ENCODE measurements around the gene MROH8.

MROH8 gene

GRCh38 chr20:37178839-37179682 is at the start of gene MROH8, which contains the start of gene RPN2:
TSS of gene MROH8 (minus strand) at chr20:37179548.
TSS of gene RPN2 (plus strand) at chr20:37179330. CDS start at chr20:37179357, 27 bp downstream.
- peak; percentile 98 for DNase-seq
- peak within 1 kb of the TSS; percentile 92 for H3K4me3 Mint-ChIP-seq
- CTCF ChIA-PET = interaction anchor here (1.7 to 4.0 kb wide), 4 partner anchors 11 to 84 kb away, joined by 7 to 23 read pairs (median 14); partner anchors contain the start of gene RBL1
- H3K27me3 Mint-ChIP-seq = no peaks in the 10 kb centered on the region
- peaks cover 17% of the 10 kb centered on the region for H3K36me3 Mint-ChIP-seq
- H3K27ac Mint-ChIP-seq = peak within 1 kb of the TSS; percentile 96
- H3K4me1 Mint-ChIP-seq = peaks cover 41% of the 10 kb centered on the region
- H3K9me3 Mint-ChIP-seq = no peaks in the 10 kb centered on the region

GRCh38 chr20:37228656-37229055 is 49.3 kb upstream of the MROH8 start:
- no peaks in the 10 kb centered on the region for H3K4me1 Mint-ChIP-seq
- CTCF ChIA-PET = no interaction called here
- no peak overlapping the region for H3K27ac Mint-ChIP-seq
- no peaks in the 10 kb centered on the region for H3K9me3 Mint-ChIP-seq
- no peaks in the 10 kb centered on the region for H3K27me3 Mint-ChIP-seq
- H3K36me3 Mint-ChIP-seq = peaks cover 72% of the 10 kb centered on the region
- no peak overlapping the region for H3K4me3 Mint-ChIP-seq
- no peak for DNase-seq

GRCh38 chr20:37228082-37228481 is 48.7 kb upstream of the MROH8 start:
- CTCF ChIA-PET = interaction anchor here (0.7 kb wide), 1 partner anchor 26 kb away, joined by 3 read pairs; no protein-coding TSS in a partner anchor
- no peak overlapping the region for H3K4me3 Mint-ChIP-seq
- no peaks in the 10 kb centered on the region for H3K9me3 Mint-ChIP-seq
- no peaks in the 10 kb centered on the region for H3K27me3 Mint-ChIP-seq
- no peak overlapping the region for H3K27ac Mint-ChIP-seq
- no peak for DNase-seq
- H3K4me1 Mint-ChIP-seq = no peaks in the 10 kb centered on the region
- H3K36me3 Mint-ChIP-seq = peaks cover 73% of the 10 kb centered on the region

DNA sequence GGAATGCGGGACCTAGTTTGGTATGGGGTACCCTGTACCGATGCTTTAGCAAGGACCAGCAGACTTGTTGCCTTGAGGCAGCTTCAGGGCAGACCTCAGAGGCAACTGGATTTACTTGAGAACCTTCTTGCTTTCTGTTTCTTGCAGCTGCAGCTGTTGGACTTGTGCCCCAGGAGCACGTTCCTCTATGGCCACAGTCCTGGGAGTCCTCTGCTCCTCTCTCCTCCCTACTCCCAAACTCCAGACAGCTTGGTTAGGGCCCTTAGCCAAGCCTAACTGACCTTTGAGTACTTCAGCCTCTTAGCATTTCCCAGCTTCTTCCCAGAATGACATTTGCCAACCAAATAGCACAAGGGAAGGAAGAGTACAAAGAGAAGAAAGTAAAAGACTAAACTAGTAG is 47.5 kb upstream of the MROH8 start:
- no peak for DNase-seq
- no peaks in the 10 kb centered on the region for H3K9me3 Mint-ChIP-seq
- no peak overlapping the region for H3K27ac Mint-ChIP-seq
- no peak overlapping the region for H3K4me3 Mint-ChIP-seq
- H3K4me1 Mint-ChIP-seq = no peaks in the 10 kb centered on the region
- CTCF ChIA-PET = no interaction called here
- H3K27me3 Mint-ChIP-seq = no peaks in the 10 kb centered on the region
- peaks cover 68% of the 10 kb centered on the region for H3K36me3 Mint-ChIP-seq

DNA sequence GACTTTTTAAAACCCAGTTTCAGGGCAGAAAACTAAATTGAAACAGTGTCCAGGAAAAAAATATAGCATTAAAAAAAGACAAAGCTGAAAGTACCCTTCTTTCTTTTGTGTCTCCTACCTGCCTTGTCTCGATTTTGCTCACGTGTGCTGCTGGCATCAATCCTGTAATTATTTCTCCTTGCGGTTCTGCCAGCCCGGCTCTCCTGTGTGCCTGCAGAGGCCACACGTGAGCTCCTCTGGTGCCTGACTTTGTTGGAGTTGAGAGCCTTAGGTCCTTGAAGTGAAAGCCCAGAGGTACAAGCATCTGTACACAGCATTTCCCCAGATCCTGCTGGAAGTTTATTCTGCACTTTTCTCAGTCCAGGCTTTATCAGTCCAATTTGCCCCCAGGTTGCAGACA is 45.8 kb upstream of the MROH8 start:
- H3K27ac Mint-ChIP-seq = no peak overlapping the region
- H3K4me3 Mint-ChIP-seq = no peak overlapping the region
- H3K4me1 Mint-ChIP-seq = no peaks in the 10 kb centered on the region
- DNase-seq = no peak
- CTCF ChIA-PET = interaction anchor here (0.7 kb wide), 1 partner anchor 20 kb away, joined by 3 read pairs; no protein-coding TSS in a partner anchor
- H3K36me3 Mint-ChIP-seq = peaks cover 56% of the 10 kb centered on the region
- H3K9me3 Mint-ChIP-seq = no peaks in the 10 kb centered on the region
- no peaks in the 10 kb centered on the region for H3K27me3 Mint-ChIP-seq

- Mint-ChIP-seq H3K36me3 (peaks cover 48% of the 10 kb centered on the region), H3K27ac (no peak overlapping the region), H3K4me3 (no peak overlapping the region), H3K27me3 (no peaks in the 10 kb centered on the region), H3K9me3 (no peaks in the 10 kb centered on the region), H3K4me1 (no peaks in the 10 kb centered on the region)
- no peak for DNase-seq
- CTCF ChIA-PET = interaction anchor here (0.6 to 1.6 kb wide), 2 partner anchors 27 to 115 kb away, joined by 3 to 4 read pairs; no protein-coding TSS in a partner anchor
Measured at GRCh38 chr20:37223053-37223452, 43.7 kb upstream of the MROH8 start.

GRCh38 chr20:37222086-37222485 is 42.7 kb upstream of the MROH8 start:
- H3K27me3 Mint-ChIP-seq = no peaks in the 10 kb centered on the region
- H3K36me3 Mint-ChIP-seq = peaks cover 45% of the 10 kb centered on the region
- peak overlapping the region; percentile 69 for H3K27ac Mint-ChIP-seq
- H3K4me3 Mint-ChIP-seq = no peak overlapping the region
- CTCF ChIA-PET = no interaction called here
- H3K4me1 Mint-ChIP-seq = no peaks in the 10 kb centered on the region
- no peak for DNase-seq
- H3K9me3 Mint-ChIP-seq = no peaks in the 10 kb centered on the region

DNA sequence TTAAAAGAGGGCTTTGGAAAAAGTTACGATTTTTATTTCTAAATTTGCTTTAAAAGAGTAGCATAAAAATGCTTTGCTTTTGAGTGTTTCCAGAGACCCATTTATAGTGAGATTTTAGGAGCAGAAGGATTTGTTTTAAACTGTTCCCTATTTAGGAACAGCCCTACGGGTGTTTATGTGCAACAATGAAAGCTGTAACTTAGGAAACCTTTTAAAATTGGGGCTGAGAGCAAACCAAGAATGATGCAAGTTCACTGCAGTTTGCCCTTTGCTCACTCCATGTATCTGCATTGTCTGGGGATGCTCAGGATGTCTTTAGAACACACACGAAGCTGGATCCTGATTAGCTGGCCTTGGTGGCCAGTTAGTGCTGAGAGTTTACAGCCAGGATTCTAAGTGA is 41.4 kb upstream of the MROH8 start:
- DNase-seq = no peak
- H3K36me3 Mint-ChIP-seq = peaks cover 45% of the 10 kb centered on the region

DNA sequence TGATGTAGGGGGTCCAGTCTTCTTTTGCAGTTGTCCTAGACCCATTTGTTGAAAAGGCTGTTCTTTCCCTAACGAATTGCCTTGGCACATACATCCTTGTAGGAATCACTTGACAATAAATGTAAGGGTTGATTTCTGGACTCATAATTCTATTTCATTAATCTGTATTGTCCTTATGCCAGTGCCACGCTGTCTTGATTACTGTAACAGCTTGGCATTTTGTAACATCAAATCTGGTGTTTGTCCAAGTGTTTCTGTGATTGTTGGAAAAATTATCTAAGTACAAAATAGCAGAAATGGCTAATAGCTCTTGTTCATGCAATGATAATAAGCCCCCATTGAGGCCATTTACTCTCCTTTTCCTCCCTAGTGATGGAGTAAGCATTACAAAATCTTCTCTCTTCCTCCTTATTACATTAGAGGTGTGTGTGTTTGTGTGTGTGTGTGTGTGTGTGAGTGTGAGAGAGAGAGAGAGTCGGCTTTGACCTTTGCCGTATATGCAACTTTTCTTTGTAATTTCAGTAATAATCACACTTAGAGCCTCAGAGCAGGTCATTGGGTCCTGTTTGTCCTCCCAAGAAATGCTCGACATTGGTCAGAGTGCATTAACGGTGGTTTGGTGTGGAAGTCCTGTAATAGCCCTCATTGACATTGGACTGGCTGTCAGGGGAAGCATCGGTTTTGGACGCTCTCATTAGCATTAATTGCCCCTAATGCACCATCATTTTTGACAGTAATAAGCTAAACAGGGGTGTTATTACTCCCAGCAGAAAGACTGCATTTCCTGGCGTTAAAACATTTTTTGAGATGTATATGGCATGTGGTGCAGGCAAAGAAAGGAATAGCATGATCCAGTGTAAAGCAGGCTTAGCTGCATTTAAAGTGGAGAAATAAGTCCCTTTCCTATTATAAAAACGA is 40.7 kb upstream of the MROH8 start:
- DNase-seq = no peak
- H3K36me3 Mint-ChIP-seq = peaks cover 43% of the 10 kb centered on the region

More for the DNA sequence above, 41.4 kb upstream of the MROH8 start:
- H3K27me3 Mint-ChIP-seq = no peaks in the 10 kb centered on the region
- H3K4me3 Mint-ChIP-seq = no peak overlapping the region
- H3K4me1 Mint-ChIP-seq = no peaks in the 10 kb centered on the region
- no peak overlapping the region for H3K27ac Mint-ChIP-seq
- H3K9me3 Mint-ChIP-seq = no peaks in the 10 kb centered on the region
- CTCF ChIA-PET = interaction anchor here (1.4 kb wide), 1 partner anchor 18 kb away, joined by 3 read pairs; no protein-coding TSS in a partner anchor

GRCh38 chr20:37218976-37219375 is 39.6 kb upstream of the MROH8 start:
- Mint-ChIP-seq H3K27ac (no peak overlapping the region), H3K9me3 (no peaks in the 10 kb centered on the region), H3K4me1 (no peaks in the 10 kb centered on the region), H3K4me3 (no peak overlapping the region), H3K36me3 (peaks cover 44% of the 10 kb centered on the region), H3K27me3 (no peaks in the 10 kb centered on the region)
- DNase-seq = no peak
- CTCF ChIA-PET = no interaction called here

More for the DNA sequence above, 40.7 kb upstream of the MROH8 start:
- no peak overlapping the region for H3K27ac Mint-ChIP-seq
- no peak overlapping the region for H3K4me3 Mint-ChIP-seq
- CTCF ChIA-PET = interaction anchor here (1.4 kb wide), 1 partner anchor 17 kb away, joined by 3 read pairs; no protein-coding TSS in a partner anchor
- no peaks in the 10 kb centered on the region for H3K4me1 Mint-ChIP-seq
- no peaks in the 10 kb centered on the region for H3K27me3 Mint-ChIP-seq
- no peaks in the 10 kb centered on the region for H3K9me3 Mint-ChIP-seq

DNA sequence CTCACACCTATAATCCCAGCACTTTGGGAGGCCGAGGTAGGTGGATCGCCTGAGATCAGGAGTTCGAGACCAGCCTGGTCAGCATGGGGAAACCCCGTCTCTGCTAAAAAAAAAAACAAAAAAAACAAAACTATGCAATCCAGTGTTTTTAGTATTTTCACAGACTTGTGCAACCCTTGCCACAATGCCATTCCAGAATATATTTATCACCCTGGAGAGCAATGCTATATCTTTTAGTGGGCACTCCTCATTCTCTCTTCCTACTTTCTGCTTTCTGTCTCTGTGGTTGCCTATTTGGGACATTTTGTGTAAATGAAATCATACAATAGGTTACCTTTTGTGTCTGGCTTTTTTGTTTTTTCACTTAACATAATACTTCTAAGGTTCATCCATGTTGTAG is 39.1 kb upstream of the MROH8 start:
- peaks cover 43% of the 10 kb centered on the region for H3K36me3 Mint-ChIP-seq
- H3K4me1 Mint-ChIP-seq = no peaks in the 10 kb centered on the region
- no peak overlapping the region for H3K27ac Mint-ChIP-seq
- H3K27me3 Mint-ChIP-seq = no peaks in the 10 kb centered on the region
- CTCF ChIA-PET = no interaction called here
- DNase-seq = no peak
- no peaks in the 10 kb centered on the region for H3K9me3 Mint-ChIP-seq
- no peak overlapping the region for H3K4me3 Mint-ChIP-seq

- peaks cover 48% of the 10 kb centered on the region for H3K36me3 Mint-ChIP-seq
- H3K27me3 Mint-ChIP-seq = no peaks in the 10 kb centered on the region
- H3K27ac Mint-ChIP-seq = no peak overlapping the region
- DNase-seq = no peak
- no peak overlapping the region for H3K4me3 Mint-ChIP-seq
- no peaks in the 10 kb centered on the region for H3K9me3 Mint-ChIP-seq
- CTCF ChIA-PET = interaction anchor here (1.5 kb wide), 1 partner anchor 14 kb away, joined by 4 read pairs; no protein-coding TSS in a partner anchor
- no peaks in the 10 kb centered on the region for H3K4me1 Mint-ChIP-seq
Measured at GRCh38 chr20:37209661-37210314, 30.4 kb upstream of the MROH8 start.

- Mint-ChIP-seq H3K4me1 (no peaks in the 10 kb centered on the region), H3K27ac (no peak overlapping the region), H3K27me3 (no peaks in the 10 kb centered on the region), H3K9me3 (no peaks in the 10 kb centered on the region), H3K36me3 (peaks cover 48% of the 10 kb centered on the region), H3K4me3 (no peak overlapping the region)
- CTCF ChIA-PET = interaction anchor here (0.9 kb wide), 1 partner anchor 14 kb away, joined by 3 read pairs; no protein-coding TSS in a partner anchor
- no peak for DNase-seq
Measured at GRCh38 chr20:37209193-37209592, 29.8 kb upstream of the MROH8 start.

- peaks cover 48% of the 10 kb centered on the region for H3K36me3 Mint-ChIP-seq
- CTCF ChIA-PET = no interaction called here
Measured at GRCh38 chr20:37207171-37207570, 27.8 kb upstream of the MROH8 start.

More at GRCh38 chr20:37207171-37207570, 27.8 kb upstream of the MROH8 start:
- no peaks in the 10 kb centered on the region for H3K27me3 Mint-ChIP-seq
- no peak overlapping the region for H3K27ac Mint-ChIP-seq
- no peaks in the 10 kb centered on the region for H3K4me1 Mint-ChIP-seq
- H3K4me3 Mint-ChIP-seq = no peak overlapping the region
- no peaks in the 10 kb centered on the region for H3K9me3 Mint-ChIP-seq
- DNase-seq = no peak

Measured in activated naive CD4-positive, alpha-beta T cell treated with anti-CD3 and anti-CD28 coated beads, Interleukin-2, amount 10 ng/mL, durations not matched to agents 7 days and 5 days (primary cell).